ENCODE data around the gene VWA3B.

GRCh38 chr2:98269830-98270229 is 182.9 kb downstream of the VWA3B start:
- TF ChIP-seq, protein P1, sequence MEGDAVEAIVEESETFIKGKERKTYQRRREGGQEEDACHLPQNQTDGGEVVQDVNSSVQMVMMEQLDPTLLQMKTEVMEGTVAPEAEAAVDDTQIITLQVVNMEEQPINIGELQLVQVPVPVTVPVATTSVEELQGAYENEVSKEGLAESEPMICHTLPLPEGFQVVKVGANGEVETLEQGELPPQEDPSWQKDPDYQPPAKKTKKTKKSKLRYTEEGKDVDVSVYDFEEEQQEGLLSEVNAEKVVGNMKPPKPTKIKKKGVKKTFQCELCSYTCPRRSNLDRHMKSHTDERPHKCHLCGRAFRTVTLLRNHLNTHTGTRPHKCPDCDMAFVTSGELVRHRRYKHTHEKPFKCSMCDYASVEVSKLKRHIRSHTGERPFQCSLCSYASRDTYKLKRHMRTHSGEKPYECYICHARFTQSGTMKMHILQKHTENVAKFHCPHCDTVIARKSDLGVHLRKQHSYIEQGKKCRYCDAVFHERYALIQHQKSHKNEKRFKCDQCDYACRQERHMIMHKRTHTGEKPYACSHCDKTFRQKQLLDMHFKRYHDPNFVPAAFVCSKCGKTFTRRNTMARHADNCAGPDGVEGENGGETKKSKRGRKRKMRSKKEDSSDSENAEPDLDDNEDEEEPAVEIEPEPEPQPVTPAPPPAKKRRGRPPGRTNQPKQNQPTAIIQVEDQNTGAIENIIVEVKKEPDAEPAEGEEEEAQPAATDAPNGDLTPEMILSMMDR (IDR thresholded peaks at IDR 0.05): no peak
- no peak for TF ChIP-seq ZFX (IDR thresholded peaks at IDR 0.05; ENCODE audit: borderline replicate concordance)
